GM18868 (cell line): ENCODE data around the gene KRT24.
"Not testable (repeated sequence)": the region's sequence is repeated elsewhere in the genome, so short reads cannot be mapped to it uniquely, and the experiment has no call there.

Experiments used
- ATAC-seq: cut with Tn5 transposase; IDR thresholded peaks from one replicate; pipeline ENCODE4 v1.9.1; 2021; ENCODE audit warnings: mild to moderate bottlenecking, moderate library complexity; ENCODE audit not compliant: unreplicated experiment

The KRT24 gene

DNA sequence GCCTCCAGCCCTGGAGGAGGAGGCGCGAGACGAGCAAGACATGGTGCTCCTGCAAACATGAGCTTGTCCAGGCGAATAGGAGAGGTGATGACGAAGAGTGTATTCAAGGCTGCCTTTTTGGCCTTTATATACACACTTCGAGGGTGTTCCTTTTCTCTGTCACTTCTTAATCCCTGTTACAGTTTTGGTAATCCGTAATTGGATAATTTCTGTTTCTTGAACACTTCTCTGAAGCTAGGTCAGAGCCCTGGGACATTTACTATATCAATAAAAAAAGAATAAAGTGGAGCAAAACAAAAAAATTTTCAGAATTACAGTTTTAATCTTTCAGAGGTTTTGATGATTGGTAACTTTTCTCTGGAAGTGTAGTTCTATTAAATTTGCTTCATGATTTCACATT is at the start of gene KRT24:
KRT24 (minus strand) TSS at position 101 of the 400 bp plus-strand sequence; CDS start at position 42, 59 bp downstream.
- no peak for ATAC-seq

DNA sequence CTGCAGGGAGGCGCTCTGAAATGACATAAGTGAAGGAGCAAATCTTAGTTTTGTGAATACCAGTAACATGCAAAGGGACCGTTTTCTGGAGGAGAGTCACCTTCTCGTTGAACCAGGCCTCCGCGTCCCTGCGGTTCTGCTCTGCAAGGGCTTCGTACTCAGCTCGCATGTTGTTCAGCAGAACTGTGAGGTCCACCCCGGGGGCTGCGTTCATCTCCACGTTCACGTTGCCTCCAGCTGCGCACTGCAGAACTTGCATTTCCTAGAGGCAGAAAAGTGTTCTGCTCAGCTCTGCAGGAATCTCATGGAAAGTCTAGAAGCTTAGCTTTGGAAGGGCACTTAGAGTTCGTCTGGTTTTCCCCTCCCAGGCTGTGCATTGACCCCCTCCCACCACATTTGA is 47.5 kb upstream of the KRT24 start:
- ATAC-seq, result no peak

DNA sequence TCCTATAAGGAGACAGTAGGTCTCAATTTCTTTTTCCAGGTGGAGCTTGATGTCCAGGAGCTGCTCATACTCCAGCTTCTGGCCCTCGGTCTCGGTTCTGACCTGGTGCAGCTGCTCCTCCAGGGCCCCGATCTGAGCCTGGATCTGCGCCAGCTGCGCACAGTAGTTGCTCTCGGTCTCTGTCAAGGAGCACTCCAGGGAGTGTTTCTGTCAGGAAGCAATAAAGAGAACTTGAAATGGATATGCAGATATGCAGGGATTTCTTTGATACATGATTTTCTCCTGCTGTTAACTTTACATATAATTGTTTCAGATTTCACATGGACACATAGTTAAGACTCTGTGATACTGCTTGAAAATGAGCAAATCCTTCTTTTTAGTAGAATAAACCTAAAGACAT is 46.8 kb upstream of the KRT24 start:
- no peak for ATAC-seq

DNA sequence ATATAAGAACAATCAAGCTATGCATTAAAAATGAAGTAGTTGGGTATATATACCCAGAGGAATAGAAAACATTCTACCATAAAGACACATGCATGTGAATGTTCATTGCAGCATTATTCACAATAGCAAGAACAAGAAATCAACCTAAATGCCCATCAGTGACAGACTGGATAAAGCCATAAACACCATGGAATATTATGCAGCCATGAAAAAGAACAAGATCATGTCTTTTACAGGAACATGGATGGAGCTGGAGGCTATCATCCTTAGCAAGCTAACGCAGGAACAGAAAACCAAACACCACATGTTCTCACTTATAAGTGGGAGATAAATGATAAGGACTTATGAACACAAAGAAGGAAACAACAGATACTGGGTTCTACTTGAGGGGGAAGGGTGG is 45.1 kb upstream of the KRT24 start:
- not testable (repeated sequence) for ATAC-seq

DNA sequence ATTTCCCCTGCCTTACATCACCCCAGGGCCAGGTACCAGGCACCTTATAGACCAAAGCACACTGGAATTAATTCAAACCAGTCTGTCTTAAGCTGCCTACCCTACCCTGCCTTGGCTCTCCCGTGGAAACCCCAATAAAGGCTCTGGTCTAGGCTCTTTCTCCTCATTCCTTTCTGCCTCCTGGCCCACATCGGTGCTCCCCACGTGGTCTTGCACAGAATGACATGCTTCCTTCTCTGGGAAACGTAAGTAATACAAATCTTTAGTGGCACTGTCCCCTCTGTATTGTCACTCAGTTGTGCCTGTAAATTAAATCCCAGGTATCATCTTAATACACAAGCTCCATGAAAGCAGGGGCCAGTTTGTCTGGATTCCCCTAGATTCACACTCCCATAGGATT is 35.0 kb upstream of the KRT24 start:
- no peak for ATAC-seq

DNA sequence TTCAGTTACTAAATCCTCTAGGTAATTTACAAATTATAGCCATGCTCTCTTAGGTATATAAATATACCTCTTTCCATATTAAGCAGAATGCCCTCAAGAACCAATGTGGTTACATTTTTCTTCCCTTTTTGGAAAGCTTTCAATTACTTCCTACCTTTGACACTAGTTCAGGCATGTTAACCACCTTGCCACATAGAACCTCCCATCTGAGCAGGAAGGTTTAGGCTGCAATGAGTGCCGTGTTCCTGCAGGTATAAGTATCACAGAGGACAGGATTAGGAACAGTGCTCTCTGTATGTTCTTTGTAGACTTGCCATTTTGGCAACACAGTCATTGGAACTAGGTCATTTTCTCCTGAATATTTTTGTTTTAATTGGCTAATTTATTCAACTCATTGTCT is 31.5 kb upstream of the KRT24 start:
- no peak for ATAC-seq

DNA sequence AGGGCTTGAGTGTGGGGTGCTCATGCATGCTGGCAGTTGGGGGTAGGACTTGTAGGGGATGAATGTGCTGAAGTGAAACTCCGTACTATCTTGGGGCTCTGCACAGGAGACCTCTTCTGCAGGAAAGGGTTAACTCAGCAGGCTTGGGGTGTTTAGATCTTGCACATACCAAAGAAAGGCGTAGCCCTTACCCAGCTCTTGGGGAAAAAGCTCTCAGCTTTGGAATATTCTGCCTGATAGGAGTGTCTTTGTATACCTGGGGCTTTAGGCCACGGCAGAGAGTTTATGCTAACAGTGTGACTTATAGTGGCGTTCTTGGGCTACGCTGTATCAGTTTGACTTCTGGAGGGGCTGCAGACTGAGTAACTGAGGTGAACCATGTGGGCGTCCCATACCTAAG is 30.5 kb upstream of the KRT24 start:
- no peak for ATAC-seq

DNA sequence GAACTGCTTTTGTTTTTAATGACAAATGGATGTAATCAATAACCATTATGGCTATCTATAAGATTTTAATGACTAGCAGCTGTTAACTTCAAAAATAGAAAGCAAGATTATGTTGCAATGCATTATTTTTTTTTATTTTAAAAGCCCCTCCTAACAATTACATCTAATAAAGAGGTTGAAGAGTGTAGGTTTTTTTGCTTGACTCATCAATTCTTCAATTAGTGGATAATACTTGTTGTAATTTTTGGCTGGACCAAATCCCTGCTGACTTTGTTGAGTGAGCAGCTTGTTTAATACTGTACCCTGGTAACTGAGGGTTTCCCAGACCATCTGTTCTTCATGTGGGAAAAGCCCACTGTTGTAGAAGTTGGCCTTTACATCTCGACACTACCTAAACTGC is 27.4 kb upstream of the KRT24 start:
- ATAC-seq, result no peak

DNA sequence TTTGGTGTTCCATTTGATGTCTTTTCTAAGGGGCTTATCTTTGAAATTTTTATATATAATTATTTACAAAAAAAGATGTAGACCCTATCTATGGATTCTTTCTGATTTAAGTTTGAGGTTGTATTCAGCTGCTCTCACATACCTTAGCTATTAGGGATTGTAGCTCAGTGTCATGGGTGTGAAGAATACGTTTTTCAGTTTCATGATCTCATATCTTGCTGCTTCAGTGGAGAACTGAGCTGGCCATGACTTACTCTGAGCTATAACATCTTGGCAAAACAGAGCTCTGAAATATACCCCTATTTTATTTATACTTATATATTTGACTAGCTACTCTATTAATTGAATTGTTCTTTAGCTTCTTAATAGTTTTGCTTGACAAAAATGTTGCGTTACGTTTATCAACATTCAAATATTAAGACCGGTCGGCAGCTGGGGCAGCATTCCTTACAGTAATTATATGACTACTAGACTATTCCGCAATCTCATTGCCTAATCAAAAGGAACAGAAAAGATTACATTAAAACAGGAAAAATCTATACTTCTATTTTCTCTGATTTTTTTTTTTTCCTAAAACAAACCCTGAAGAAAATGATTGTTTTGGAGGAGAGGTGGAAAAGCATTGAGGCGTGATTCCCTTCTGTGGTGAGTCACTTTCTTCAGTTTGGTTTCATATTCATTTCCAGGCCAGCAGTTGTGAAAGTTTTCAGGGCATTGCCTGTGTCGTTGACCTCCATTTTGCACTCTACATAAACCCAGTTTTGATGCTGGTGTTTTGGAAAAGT is 24.1 kb upstream of the KRT24 start:
- no peak for ATAC-seq

DNA sequence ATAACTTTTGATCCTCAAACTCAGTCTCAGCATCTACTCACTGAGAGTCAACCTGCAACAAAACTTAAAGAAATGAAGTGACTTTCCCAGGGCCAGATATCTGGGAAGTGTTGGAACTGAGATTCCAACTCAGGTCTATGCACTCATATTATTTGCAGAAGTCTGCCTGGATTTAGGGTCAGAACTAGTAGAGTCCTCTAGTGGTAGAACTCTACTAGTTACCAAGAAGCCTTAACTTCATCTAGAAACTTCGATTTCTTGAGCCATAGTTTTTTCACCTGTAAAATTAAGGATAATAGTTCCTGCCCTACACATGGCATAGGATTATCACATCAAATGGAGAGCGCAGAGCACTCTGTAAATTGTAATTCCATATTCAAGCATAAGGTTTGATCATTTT is 23.4 kb upstream of the KRT24 start:
- no peak for ATAC-seq

DNA sequence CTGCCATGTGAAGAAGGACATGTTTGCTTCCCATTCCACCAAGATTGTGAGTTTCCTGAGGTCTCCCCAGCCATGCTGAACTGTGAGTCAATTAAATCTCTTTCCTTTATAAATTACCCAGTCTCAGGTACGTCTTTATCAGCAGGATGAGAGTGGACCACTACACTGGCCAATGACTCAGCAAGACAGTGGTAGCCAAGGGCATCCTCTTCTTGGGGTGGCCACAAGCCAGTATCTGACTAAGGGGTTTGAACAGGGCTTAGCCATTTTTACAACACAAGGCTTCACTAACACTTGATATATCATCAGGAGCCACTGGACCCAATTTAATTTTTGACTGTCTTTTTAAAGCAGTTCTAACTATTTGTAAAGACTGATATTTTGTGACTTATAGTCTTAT is 21.1 kb upstream of the KRT24 start:
- ATAC-seq, result no peak

DNA sequence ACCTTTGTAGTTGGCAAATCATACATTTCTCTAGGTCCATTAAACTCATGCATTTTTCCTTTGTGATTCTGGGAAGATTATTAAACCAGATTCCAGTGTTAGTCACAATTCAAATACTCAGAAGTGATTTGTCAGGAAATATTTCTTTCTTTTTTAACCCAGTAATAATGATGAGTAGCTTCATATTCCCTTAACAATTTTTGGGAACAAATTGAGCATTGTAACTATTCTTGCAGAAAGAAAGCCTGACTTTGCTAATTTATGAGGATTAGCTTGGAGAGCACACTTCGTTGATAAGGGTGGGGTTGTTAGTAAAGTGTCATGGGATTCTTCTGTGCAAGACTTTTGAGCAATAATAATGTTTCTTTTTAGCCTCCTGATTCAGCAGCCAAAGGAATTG is 18.7 kb upstream of the KRT24 start:
- ATAC-seq, result no peak

DNA sequence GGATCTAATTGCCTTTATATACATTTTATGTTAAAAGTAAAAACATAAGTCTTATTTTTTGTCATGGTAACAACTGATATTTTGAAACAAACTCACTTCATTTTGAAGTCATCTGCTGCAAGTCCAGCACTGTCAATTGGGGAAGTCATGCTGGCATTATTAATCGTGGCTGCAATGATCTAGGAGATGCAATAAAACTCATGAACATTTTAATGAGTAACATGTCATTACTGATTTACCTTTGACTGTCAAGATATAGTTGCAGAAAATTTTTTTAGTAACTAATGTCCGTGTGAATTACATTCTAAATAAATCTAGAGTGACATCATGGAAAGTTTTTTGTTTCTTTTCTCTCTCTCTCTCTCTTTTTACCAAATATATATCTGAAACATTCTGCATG is 17.3 kb upstream of the KRT24 start:
- ATAC-seq, result no peak

DNA sequence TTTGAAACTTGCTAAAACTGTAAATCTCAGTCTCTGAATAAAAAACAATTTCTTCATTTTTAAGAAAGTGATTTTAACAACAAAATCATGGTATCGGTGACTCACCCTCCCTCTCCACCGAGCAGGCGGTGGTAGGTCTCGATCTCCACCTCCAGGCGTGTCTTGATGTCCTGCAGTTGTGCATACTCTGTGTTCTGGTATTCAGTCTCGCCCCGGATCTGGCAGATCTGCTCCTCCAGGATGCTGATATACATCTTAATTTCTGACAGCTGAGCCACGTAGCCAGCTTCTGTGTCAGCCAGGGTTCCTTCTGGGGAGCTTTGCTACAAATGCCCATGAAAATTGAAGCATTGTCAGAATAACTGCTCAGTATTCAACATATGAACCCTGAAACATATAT is 15.4 kb upstream of the KRT24 start:
- no peak for ATAC-seq

DNA sequence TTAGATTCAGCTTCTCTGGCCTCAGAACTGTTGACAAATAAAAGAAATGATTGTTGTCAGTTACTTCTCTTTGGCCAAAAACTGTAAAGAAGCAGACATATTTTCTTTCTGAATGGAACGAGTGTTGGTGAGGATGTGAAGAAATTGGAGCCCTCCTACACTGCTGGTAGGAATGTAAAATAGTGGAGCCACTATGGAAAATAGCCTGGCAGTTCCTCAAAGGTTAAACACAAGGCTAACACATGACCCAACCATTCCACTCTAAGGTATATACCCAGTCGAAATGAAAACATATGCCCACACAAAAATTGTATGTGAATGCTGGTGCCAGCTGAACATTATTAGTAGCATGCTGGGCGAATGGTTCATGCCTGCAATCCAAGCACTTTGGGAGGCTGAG is 14.2 kb upstream of the KRT24 start:
- ATAC-seq, result no peak

DNA sequence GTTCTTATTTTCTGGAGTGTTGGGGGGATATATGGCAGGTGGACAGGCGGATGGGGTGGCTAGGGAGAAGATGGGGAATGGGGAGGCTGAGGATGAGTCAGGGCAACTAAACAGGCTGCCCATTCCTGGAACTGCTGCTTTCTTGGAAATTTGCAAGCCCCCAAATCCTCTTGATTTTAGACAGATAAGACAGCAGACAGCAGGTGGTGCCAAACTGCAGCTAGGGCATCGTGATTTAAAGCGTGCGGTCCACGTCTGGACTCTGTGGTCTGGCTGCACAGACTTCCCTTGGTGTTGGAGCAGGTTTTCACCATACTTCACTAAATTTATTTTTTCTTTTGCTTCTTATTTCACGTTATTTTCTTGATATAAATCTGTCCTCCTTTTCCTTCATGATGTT is 10.9 kb upstream of the KRT24 start:
- no peak for ATAC-seq

DNA sequence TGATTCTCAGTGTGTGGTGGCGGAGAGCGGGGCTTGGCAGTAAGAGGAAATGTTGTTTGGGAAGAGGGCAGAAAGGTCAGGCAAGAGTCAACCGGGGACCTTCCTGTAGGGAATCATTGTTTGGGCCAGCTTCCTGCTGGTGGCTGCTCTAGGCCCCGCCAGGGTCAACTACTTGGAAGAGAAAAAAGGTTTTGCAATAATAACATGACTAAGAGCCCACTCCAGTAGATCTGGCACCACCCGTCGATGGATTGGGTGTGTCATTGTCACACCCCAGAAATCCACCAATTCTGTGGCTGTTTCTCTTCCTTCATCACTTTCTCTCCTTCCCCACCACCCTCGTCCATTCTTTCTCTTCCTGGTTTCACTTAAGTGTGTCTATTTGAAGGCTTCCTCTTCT is 4.2 kb upstream of the KRT24 start:
- ATAC-seq, result no peak

DNA sequence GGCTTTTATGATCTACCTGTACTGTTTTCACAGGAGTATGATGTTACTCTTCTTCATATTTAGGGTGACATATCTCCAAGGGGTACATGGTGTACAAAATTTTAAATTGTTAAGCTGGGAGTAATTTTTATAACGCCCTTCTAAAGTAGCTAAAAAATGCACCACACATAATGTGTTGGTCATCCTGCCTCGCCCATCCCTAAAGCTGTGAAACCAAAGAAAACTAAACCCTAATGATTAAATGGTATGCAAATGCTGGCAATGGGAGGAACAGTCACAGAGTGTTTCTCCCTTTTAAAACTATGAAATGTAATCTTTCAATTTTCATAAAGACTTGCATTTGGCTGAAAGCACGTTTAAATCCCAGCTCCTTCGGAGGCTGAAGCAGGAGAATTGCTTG is 2.0 kb upstream of the KRT24 start:
- no peak for ATAC-seq

DNA sequence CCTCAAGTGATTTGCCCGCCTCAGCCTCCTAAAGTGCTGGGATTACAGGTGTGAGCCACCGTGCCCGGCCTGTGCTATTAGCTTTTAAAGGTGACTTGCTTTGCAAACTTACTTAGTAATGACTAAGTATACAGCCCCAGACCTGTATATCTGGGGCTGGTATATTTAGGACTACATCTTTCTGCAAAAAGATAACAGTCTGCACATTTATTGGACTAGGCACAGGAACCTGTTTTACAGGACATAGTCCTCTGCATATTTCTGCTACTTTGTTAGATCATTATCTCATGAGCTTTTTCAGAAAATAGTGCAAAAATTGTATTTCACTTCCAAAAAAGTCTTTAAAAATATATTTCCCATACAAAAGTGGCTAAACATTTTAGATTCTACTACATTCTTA is 1.3 kb downstream of the KRT24 start:
- no peak for ATAC-seq

DNA sequence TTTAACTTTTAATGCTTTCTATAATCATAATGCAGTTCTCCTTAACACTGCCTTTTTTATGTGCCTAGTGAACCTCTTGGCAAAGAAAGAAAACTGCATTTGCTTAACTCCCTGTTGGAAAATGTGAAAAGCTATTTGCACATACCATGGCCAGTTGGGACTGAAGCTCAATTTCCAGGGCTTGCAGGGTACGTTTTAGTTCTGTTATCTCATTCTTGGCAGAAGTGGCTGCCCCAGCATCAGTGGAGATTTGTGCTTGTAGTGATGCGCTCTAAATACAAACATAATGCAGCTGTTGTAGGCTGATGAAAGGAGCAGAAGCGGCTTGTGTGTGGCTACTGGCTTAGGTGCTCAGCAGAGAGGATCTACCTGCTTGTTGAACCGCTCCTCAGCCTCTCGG is 3.7 kb downstream of the KRT24 start:
- no peak for ATAC-seq

DNA sequence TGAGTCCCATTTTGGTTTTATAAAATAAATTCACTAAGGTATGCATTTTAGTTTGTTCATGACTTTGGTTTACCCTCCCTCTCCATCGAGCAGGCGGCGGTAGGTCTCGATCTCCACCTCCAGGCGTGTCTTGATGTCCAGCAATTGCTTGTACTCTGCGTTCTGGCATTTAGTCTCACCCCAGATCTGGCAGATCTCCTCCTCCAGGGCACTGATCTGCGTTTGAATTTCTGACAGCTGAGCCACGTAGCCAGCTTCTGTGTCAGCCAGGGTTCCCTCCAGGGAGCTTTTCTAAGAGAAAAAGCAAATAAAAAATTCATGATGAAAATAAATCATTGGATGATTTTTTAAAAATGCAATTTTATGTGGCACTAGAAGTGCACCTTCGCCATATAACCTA is 4.2 kb downstream of the KRT24 start:
- ATAC-seq, result no peak

DNA sequence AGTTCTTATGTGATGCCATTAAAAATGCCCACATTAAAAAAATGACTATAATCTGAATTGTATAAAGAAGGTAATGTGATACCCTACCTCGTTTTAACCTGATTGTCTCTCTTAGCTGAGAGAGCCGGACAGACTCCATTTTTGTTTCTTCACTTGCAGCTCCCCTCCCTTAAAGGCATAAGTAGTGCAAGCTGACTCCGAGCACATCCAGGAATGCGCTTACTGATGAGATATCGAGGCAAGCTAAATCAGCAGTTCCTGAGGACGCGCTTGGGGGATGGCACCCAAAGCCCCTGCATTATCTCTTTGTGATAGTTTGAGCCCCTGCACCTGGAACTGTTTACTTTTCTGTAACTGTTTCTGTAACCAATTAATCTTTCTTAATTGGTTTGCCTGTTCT is 6.3 kb downstream of the KRT24 start:
- ATAC-seq, result no peak

DNA sequence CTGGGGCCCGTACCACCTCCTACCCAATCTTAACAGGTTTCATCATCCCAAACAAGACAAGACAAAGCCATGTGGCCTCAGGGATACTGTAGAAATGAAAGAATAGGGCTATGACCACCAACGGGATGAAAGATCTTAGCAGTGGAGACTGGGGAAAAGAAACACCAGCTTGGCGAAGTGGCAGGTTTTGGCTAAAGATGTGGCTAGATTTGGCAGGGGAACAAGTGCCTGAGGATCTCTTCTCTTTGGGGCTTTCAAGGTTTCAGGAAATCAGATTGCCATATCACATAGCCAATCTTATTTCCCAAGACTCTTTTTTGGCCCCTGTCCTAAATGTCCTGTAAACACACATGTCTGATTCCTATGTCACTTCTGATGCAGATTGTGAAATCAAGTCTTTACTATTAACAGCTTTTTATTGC is 6.9 kb downstream of the KRT24 start:
- no peak for ATAC-seq
